Activated CD8-positive, alpha-beta memory T cell treated with anti-CD3 and anti-CD28 coated beads, Interleukin-2, amount 10 ng/mL, durations not matched to agents 7 days and 5 days (primary cell): ENCODE results near the gene MESD. TPM values are rescaled to one million over a fixed set of nuclear protein-coding genes. Genes with fewer than 3 reads are reported as not detected.

Experiments
- ATAC-seq: fragments of 150-1000 bp; cut with Tn5 transposase; one replicate; pipeline ENCODE4 v1.10.0; 2021; ENCODE audit warnings: moderate library complexity
- CTCF ChIA-PET: fragments of 350-600 bp; sonication (Branson Sonifier 250); formaldehyde crosslinking; loops from one replicate; lab custom pipeline; 2021; ENCODE audit warnings: antibody characterized with exemption; lab: Charles Lee
- DNase-seq: peaks from one replicate; pipeline ENCODE4 v3.0.0-alpha.2; 2020
- H3K27ac Mint-ChIP-seq: one replicate; pipeline ENCODE4 v1.8.0; 2021; ENCODE audit warnings: mild to moderate bottlenecking, mixed read lengths
- H3K27me3 Mint-ChIP-seq: one replicate; pipeline ENCODE4 v1.8.0; 2021; ENCODE audit warnings: mixed read lengths
- H3K36me3 Mint-ChIP-seq: one replicate; pipeline ENCODE4 v1.8.0; 2021; ENCODE audit warnings: mild to moderate bottlenecking, mixed read lengths
- H3K4me1 Mint-ChIP-seq: one replicate; pipeline ENCODE4 v1.8.0; 2021; ENCODE audit warnings: mixed read lengths
- H3K4me3 Mint-ChIP-seq: one replicate; pipeline ENCODE4 v1.8.0; 2021; ENCODE audit warnings: mild to moderate bottlenecking, moderate library complexity, mixed read lengths
- H3K9me3 Mint-ChIP-seq: one replicate; pipeline ENCODE4 v1.8.0; 2022; ENCODE audit warnings: low read depth, mixed read lengths
- total RNA-seq, 2 experiments: library from RNA; stranded (reverse); gene quantifications; one replicate each; pipeline ENCODE4 v1.2.3, GENCODE V29; 2021

MESD gene
- total RNA-seq, 2 experiments from 2014 or later: 27.6 to 27.8 TPM

GRCh38 chr15:80931721-80932512, 57.7 kb downstream of the MESD start:
- Mint-ChIP-seq H3K9me3 (no peaks in the 10 kb centered on the region), H3K4me1 (peaks cover 8% of the 10 kb centered on the region), H3K27ac (no peak overlapping the region), H3K36me3 (no peaks in the 10 kb centered on the region), H3K27me3 (no peaks in the 10 kb centered on the region), H3K4me3 (no peak overlapping the region)
- DNase-seq (no peak), ATAC-seq (no peak)
- CTCF ChIA-PET: no interaction called here

GRCh38 chr15:80931191-80931590, 58.4 kb downstream of the MESD start:
- H3K27ac Mint-ChIP-seq: no peak overlapping the region
- no peaks in the 10 kb centered on the region for H3K9me3 Mint-ChIP-seq
- DNase-seq (no peak), ATAC-seq (no peak)
- H3K36me3 Mint-ChIP-seq: no peaks in the 10 kb centered on the region
- peaks cover 8% of the 10 kb centered on the region for H3K4me1 Mint-ChIP-seq
- CTCF ChIA-PET: no interaction called here
- H3K27me3 Mint-ChIP-seq: no peaks in the 10 kb centered on the region
- no peak overlapping the region for H3K4me3 Mint-ChIP-seq

GRCh38 chr15:80929689-80930088, 59.9 kb downstream of the MESD start:
- peaks cover 4% of the 10 kb centered on the region for H3K4me1 Mint-ChIP-seq
- DNase-seq (no peak), ATAC-seq (no peak)
- H3K4me3 Mint-ChIP-seq: no peak overlapping the region
- H3K27me3 Mint-ChIP-seq: no peaks in the 10 kb centered on the region
- no peaks in the 10 kb centered on the region for H3K36me3 Mint-ChIP-seq
- no peak overlapping the region for H3K27ac Mint-ChIP-seq
- no peaks in the 10 kb centered on the region for H3K9me3 Mint-ChIP-seq
- CTCF ChIA-PET: no interaction called here

- H3K4me1 Mint-ChIP-seq: no peaks in the 10 kb centered on the region
- ATAC-seq (no peak), DNase-seq (no peak)
- no peaks in the 10 kb centered on the region for H3K36me3 Mint-ChIP-seq
- CTCF ChIA-PET: no interaction called here
- H3K27me3 Mint-ChIP-seq: no peaks in the 10 kb centered on the region
- H3K9me3 Mint-ChIP-seq: no peaks in the 10 kb centered on the region
- no peak overlapping the region for H3K27ac Mint-ChIP-seq
- no peak overlapping the region for H3K4me3 Mint-ChIP-seq
These were observed 60.4 kb downstream of the MESD start for GRCh38 chr15:80929225-80929624.

GRCh38 chr15:80926126-80926525, 63.5 kb downstream of the MESD start:
- Mint-ChIP-seq H3K27me3 (peaks cover 6% of the 10 kb centered on the region), H3K9me3 (no peaks in the 10 kb centered on the region), H3K4me1 (peaks cover 6% of the 10 kb centered on the region), H3K36me3 (no peaks in the 10 kb centered on the region), H3K27ac (no peak overlapping the region), H3K4me3 (no peak overlapping the region)
- ATAC-seq (no peak), DNase-seq (no peak)
- CTCF ChIA-PET: interaction anchor here (0.7 kb wide), 1 partner anchor 146 kb away, joined by 3 read pairs; no protein-coding TSS in a partner anchor

- H3K36me3 Mint-ChIP-seq: no peaks in the 10 kb centered on the region
- peaks cover 11% of the 10 kb centered on the region for H3K4me1 Mint-ChIP-seq
- no peak overlapping the region for H3K4me3 Mint-ChIP-seq
- H3K9me3 Mint-ChIP-seq: no peaks in the 10 kb centered on the region
- H3K27ac Mint-ChIP-seq: no peak overlapping the region
- CTCF ChIA-PET: interaction anchor here (0.7 kb wide), 1 partner anchor 146 kb away, joined by 3 read pairs; no protein-coding TSS in a partner anchor
- DNase-seq (no peak), ATAC-seq (no peak)
- H3K27me3 Mint-ChIP-seq: peaks cover 6% of the 10 kb centered on the region
These were observed 64.0 kb downstream of the MESD start for GRCh38 chr15:80925597-80926059.

GRCh38 chr15:80924278-80924677, 65.3 kb downstream of the MESD start:
- H3K27ac Mint-ChIP-seq: no peak overlapping the region
- CTCF ChIA-PET: no interaction called here
- H3K4me3 Mint-ChIP-seq: no peak overlapping the region
- ATAC-seq: no peak
- peaks cover 23% of the 10 kb centered on the region for H3K4me1 Mint-ChIP-seq
- no peaks in the 10 kb centered on the region for H3K9me3 Mint-ChIP-seq
- no peaks in the 10 kb centered on the region for H3K36me3 Mint-ChIP-seq
- no peak for DNase-seq
- H3K27me3 Mint-ChIP-seq: peaks cover 6% of the 10 kb centered on the region

- Mint-ChIP-seq H3K4me1 (peaks cover 28% of the 10 kb centered on the region), H3K27ac (no peak overlapping the region), H3K9me3 (no peaks in the 10 kb centered on the region), H3K4me3 (no peak overlapping the region), H3K27me3 (peaks cover 6% of the 10 kb centered on the region), H3K36me3 (no peaks in the 10 kb centered on the region)
- no peak for DNase-seq
- CTCF ChIA-PET: no interaction called here
- no peak for ATAC-seq
These were observed 66.0 kb downstream of the MESD start for GRCh38 chr15:80923668-80924067.

GRCh38 chr15:80921736-80922410, 67.7 kb downstream of the MESD start:
- Mint-ChIP-seq H3K27me3 (peaks cover 6% of the 10 kb centered on the region), H3K4me3 (no peak overlapping the region), H3K4me1 (peaks cover 38% of the 10 kb centered on the region), H3K9me3 (no peaks in the 10 kb centered on the region), H3K27ac (no peak overlapping the region), H3K36me3 (no peaks in the 10 kb centered on the region)
- no peak for ATAC-seq
- no peak for DNase-seq
- CTCF ChIA-PET: interaction anchor here (1.1 kb wide), 1 partner anchor 344 kb away, joined by 3 read pairs; no protein-coding TSS in a partner anchor

- ATAC-seq (peak; percentile 92), DNase-seq (peak; percentile 83)
- H3K4me1 Mint-ChIP-seq: peaks cover 38% of the 10 kb centered on the region
- H3K27me3 Mint-ChIP-seq: peaks cover 9% of the 10 kb centered on the region
- H3K36me3 Mint-ChIP-seq: no peaks in the 10 kb centered on the region
- CTCF ChIA-PET: no interaction called here
- no peaks in the 10 kb centered on the region for H3K9me3 Mint-ChIP-seq
- no peak overlapping the region for H3K4me3 Mint-ChIP-seq
- peak overlapping the region; percentile 31 for H3K27ac Mint-ChIP-seq
These were observed 69.3 kb downstream of the MESD start for GRCh38 chr15:80920271-80920699.

GRCh38 chr15:80918196-80918783, 71.3 kb downstream of the MESD start:
- Mint-ChIP-seq H3K9me3 (no peaks in the 10 kb centered on the region), H3K4me1 (peaks cover 38% of the 10 kb centered on the region), H3K36me3 (no peaks in the 10 kb centered on the region), H3K27ac (no peak overlapping the region), H3K27me3 (peaks cover 9% of the 10 kb centered on the region), H3K4me3 (no peak overlapping the region)
- DNase-seq: no peak
- ATAC-seq: no peak
- CTCF ChIA-PET: interaction anchor here (1.6 kb wide), 1 partner anchor 41 kb away, joined by 3 read pairs; no protein-coding TSS in a partner anchor

- no peak overlapping the region for H3K4me3 Mint-ChIP-seq
- CTCF ChIA-PET: no interaction called here
- H3K36me3 Mint-ChIP-seq: no peaks in the 10 kb centered on the region
- ATAC-seq: no peak
- H3K4me1 Mint-ChIP-seq: peaks cover 31% of the 10 kb centered on the region
- H3K9me3 Mint-ChIP-seq: no peaks in the 10 kb centered on the region
- DNase-seq: no peak
- H3K27ac Mint-ChIP-seq: no peak overlapping the region
- H3K27me3 Mint-ChIP-seq: peaks cover 3% of the 10 kb centered on the region
These were observed 73.6 kb downstream of the MESD start for GRCh38 chr15:80916056-80916455.

GRCh38 chr15:80915472-80915871, 74.1 kb downstream of the MESD start:
- CTCF ChIA-PET: no interaction called here
- Mint-ChIP-seq H3K27me3 (peaks cover 3% of the 10 kb centered on the region), H3K27ac (no peak overlapping the region)

More at GRCh38 chr15:80915472-80915871, 74.1 kb downstream of the MESD start:
- Mint-ChIP-seq H3K36me3 (no peaks in the 10 kb centered on the region), H3K9me3 (no peaks in the 10 kb centered on the region), H3K4me3 (no peak overlapping the region), H3K4me1 (peaks cover 25% of the 10 kb centered on the region)
- no peak for DNase-seq
- no peak for ATAC-seq
